DMS 273 (cell line): ENCODE results near the gene PLCL1.
A peak's percentile ranks its signal among the peaks of the same experiment; 100 is the strongest.
"Not testable (repeated sequence)": the region's sequence is repeated elsewhere in the genome, so short reads cannot be mapped to it uniquely, and the experiment has no call there.

Experiments used
- DNase-seq: peaks from one replicate; lab custom pipeline; 2025; ENCODE audit not compliant: unreplicated experiment; lab: John Stamatoyannopoulos, UW

PLCL1 gene

DNA sequence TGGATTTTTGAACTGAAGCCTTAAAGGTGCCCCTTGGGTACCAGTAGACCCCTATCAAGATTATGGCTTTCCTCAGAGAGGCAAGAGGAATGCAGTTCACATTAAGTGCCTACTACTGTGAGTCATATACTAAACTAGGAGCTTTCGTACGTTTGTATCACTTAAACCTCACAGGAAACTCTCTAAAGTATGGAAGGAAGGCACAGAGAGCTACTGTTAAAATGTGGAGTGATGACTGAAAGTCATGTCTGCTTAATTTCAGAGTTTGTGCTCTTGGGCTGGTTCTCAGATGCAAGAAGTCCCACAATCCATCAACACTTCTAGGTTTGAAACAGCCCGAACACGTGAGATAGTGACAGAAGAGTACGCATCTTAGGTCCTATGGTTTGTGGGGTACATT lies 4.7 kb downstream of the PLCL1 start:
- DNase-seq: no peak

DNA sequence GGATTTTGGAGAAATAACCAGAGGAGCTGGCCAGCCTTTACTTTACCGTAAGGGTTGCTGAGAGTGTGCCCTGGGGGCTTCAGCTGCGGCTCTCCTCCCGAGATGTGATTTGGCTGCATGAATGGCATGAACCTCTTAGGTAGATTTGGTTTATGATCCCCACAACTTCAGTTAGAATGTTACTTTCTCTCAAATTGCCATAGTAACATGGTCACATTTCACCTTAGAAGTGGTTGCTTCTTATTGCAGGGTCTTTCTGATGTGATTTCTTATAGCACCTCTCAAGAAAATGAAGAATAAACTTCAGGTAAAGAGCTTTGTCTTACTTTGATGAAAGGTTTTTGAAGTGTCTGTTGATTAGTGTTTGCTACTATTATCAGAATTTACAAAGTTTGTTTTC lies 5.6 kb downstream of the PLCL1 start:
- DNase-seq: no peak

DNA sequence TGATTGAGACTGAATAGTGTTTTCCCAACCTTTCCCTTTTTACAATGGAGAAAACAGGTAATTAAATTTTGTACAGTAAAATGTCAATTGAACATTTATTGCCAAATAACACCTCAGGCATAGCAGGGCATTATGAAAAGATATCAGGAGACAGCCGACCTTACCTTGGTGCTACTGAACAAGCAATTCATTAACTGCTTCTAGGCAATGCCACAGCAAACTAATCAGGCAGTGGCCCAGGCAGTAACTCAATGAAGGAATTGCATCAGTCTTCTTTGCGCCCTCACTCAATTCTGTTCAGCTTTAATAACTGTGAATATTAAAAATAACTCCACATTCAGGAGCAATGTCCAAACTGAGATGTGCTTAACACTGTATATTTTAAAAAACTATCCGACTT lies 6.1 kb downstream of the PLCL1 start:
- DNase-seq: no peak

DNA sequence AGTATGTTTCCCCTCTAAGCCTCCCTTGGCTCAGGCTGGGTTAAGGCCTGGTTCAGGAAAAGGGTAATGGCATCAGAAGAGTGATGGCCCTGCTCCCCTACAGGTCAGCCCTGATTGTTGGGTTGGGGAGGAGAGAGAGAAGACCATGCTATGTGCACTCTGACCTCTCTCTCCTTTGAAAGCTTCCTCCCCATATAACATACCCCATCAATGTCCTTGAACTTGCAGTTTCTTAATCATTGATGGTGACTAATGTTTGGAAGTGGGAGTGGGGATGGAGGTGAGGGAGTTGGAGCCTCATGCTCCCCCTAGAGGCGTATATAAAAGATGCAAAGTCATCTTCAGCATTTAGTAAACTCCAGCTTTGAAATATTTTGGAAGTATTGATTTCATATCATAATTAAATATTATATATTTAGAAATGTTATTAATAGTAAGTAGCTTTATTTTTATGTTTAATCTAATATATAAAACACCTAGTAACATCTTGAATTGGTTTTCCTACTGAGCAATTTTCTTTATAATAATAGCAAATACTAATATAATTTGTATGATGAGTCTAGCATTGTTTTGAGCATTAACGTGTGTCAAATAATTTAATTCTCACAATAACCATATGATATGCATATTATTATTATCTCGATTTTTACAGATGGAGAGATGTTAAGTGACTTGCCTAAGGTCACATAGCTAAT lies 8.8 kb downstream of the PLCL1 start:
- peak; percentile 44 for DNase-seq

DNA sequence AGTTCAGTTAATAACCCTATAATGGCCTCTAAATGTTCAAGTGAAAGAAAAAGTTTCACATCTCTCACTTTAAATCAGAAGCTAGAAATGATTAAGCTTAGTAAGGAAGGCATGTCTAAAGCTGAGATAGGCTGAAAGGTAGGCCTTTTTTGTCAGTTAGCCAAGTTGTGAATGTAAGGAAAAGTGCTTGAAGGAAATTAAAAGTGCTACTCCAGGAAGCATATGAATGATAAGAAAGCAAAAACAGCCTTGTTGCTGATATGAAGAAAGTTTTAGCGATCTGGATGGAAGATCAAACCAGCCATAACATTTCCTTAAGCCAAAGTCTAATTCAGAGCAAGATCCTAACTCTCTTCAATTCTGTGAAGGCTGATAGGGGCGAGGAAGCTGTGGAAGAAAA lies 10.1 kb downstream of the PLCL1 start:
- DNase-seq: no peak

DNA sequence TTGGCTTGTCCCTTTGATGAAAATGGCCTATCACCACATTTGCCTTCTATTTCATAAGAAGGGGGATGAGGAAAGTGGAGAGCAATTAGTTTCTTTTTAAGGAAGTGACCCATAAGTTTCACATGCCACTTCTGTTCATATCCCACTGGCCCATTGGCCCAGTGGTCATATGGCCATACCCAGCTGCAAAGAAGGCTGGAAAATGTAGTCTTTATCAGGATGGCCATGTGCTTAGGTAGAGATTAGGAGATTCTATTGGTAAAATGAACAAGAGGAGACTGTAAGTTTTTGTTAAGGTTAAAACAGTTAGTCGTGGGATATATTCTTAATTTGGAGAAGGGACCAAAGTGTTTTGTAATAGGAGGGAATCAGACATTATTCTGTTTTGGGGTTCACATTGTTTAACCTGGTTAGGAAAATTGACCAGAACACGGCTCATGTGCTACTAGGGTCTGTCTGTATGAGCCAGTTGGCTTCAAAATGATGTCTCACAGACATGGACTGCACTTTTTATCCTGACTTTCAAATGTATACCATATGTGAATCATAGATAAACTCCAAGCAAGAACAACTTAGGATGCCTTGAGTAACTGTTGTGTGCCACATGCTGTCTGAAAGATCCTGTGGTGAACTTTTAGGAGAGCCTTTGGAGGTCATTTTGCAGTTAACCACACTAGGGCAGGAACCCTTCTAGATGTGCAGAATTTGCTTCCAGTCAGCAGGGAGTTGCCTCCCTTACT lies 17.3 kb downstream of the PLCL1 start:
- no peak for DNase-seq

DNA sequence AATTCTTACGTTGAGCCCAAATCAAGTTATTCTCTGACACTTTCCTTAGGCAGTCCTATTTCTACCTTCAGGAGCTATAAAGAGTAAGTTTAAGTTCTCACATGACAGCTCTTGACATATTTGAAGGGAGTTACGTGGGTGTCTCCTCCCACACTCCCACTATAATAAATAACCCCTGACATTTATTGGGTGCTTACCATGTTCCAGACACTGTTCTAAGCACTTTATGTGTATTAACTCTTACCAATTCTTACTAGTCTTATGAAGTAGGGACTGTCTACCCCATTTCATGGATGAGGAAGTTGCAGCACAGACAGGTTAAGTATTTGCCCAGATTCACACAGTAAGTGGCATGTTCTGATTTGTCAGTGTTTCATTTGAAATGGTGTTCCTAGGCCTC lies 17.9 kb downstream of the PLCL1 start:
- DNase-seq: no peak

DNA sequence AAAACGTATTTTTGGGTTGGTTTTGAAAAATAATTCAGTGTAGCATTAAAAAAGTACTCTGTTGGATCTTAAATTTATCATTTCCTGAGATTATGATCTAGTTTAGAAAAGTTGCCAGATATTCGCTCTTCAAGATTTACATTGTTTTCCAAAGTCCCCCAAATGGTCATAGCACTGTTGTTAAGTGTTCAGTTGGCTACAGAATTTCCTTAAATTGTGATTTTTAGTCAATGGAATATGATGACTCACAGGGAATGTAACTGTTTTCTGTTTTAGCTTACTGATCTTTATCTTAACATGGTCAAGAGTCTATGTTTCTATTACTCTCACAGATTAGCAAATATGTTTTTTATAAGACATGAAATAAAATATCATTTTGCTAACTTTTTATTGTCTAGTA lies 23.2 kb downstream of the PLCL1 start:
- no peak for DNase-seq

DNA sequence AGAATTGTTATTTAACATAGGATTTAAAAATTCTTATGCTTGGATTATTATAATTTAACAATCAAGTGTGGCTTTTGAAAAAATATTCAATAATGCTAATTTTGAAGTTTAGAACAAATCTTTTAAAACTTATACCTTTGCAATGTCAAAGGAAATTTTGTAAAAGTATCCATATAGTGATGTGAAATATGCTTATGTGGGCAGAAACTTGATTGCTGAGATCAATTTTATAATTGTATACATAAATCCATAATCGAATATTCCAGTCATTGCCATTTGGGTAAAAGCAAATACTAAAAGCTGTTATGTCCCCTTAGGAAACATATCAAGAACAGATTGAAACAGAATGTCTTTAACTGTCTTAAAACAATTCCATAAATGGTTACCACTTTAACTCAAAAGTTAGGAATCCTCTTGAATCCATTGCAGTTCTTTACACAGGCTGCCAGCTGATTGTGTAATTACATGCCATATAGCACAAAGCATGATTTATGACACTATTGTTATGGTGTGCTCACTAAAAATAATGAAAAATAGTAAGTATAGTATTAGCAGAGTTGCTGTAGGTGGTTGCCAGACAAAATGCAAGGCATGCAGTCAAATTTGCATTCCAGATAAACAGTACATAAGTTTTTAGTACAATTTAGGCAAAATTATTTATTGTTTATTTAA lies 24.2 kb downstream of the PLCL1 start:
- no peak for DNase-seq

DNA sequence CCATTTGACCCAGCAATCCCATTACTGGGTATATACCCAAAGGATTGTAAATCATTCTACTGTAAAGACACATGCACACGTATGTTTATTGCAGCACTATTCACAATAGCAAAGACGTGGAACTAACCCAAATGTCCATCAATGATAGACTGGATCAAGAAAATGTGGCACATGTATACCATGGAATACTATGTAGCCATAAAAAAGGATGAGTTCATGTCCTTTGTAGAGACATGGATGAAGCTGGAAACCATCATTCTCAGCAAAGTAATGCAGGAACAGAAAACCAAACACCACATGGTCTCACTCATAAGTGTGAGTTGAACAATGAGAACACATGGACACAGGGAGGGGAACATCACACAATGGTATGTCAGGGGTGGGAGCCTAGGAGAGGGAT lies 30.4 kb downstream of the PLCL1 start:
- DNase-seq: not testable (repeated sequence)

DNA sequence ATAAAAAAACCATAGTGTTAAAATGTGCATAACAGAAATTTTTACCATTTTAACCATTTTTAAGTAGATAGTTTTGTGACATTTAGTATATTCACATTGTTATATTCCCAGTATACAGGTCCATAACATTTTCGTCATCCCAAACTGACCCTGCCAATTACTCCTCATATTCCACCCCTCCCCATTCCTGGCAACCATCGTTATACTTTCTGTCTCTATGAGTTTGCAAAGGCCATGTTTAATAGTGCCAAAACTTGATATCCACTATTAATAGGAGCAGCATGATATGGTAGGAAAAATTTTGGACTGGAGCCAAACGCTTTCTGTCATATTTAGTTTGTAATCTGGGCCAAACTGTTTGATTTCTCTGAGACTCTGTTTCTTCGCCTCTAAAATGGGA lies 30.9 kb downstream of the PLCL1 start:
- no peak for DNase-seq

DNA sequence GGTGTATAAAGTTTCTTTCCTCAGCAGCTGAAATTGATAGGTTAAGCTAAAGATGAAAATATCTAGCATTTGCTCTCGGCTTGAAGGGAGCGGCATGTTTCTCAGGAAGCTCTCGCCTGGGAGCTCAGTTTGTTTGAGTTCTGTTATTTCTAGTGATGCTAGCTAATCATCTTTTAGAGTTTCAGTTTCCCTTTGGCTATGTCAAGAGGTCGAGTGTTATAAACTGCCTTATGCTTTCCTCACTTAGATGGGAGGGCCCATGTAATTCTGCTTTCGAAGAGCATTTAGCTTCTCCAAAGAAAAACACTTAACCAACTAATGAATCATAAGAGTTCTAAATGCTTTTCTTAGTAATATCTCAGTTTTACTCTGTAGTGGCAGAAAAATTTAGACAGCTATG lies 33.6 kb downstream of the PLCL1 start:
- DNase-seq: no peak

DNA sequence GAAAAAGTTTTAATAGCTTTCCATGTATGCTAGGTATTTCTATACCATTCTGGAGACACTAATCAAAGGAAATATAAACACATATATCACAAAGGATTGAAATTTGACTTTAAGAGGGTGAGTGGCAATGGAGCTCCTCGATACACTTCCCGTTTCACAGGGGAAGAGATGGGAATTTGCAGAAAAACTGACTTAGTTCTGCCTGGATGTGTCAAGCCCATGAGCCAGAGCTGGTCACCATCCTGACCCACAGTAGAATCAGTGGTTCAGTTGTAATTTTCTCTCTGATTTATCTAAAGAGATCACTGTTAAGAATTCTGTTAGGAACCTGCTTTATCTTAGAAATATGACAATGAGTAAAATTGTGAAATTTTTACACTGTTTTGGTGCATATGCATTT lies 34.2 kb downstream of the PLCL1 start:
- DNase-seq: no peak

DNA sequence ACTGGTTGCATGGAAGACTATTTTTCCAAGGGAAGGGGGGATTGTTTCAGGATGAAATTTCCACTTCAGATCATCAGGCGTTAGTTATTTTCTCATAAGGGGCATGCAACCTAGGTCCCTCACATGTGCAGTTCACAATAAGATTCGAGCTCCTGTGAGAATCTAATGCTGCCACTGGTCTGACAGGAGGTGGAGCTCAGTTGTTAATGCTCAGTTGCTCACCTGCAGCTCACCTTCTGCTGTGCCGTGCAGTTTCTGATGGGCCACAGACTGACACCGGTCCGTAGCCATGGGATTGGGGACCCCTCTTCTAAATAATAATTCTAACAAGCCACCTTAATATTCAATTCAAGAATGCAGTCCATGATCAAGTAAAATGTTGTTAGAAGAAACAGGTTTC lies 34.9 kb downstream of the PLCL1 start:
- DNase-seq: no peak

DNA sequence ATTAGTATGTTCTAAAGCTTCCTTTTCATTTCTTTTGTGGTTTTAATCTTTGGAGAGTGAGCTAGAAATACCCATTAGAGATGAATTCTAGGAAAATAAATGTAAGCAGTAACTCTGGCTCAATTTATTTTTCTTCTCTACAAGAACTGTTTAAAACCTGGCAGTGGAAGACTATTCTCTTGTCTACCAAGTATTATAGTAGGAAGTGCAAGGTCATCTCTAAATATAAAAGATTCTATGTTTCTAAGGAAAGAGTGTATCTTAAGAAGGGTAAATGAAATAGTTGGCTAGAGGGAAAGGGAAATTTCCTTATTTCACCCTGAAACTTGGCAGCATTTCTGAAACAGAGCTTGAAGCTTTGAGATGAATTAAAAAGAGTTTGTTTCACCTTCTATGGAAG lies 35.5 kb downstream of the PLCL1 start:
- DNase-seq: no peak

DNA sequence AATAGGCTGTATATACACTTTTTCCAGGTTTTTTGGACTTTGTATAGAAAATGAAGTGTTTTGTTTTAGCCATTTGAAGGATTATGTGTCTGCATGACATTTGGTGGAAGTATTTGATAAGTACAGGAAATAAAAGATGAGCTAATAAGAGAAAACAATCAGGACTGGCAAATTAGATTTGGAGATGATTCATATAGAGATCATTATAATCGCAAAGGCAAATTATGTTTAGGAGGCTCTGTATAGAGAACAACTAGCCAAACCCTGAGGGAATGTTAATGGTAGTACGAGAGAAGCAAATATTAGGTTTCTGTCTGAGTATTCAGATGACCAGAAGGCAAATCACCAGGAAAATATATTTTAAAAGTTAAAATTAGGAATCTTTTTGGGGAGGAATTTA lies 41.7 kb downstream of the PLCL1 start:
- no peak for DNase-seq

DNA sequence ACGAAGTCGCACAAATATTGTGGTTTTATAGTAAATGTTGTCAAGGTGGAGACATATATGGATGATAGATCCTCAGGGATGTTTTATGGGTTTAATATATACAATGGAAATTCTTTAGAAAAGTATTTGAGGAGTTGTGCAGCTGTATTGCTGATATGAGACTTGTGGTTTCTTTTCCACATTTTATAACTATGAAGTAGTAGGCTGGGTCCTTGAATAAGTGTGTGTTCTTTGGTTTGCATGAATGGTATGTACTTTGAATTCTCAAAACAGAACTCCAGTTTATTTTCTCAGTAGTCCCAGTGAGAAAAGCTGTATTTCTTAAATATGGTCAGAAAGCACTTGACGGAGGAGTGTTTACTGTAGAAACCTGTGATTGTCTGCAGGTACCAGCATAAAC lies 42.4 kb downstream of the PLCL1 start:
- no peak for DNase-seq

DNA sequence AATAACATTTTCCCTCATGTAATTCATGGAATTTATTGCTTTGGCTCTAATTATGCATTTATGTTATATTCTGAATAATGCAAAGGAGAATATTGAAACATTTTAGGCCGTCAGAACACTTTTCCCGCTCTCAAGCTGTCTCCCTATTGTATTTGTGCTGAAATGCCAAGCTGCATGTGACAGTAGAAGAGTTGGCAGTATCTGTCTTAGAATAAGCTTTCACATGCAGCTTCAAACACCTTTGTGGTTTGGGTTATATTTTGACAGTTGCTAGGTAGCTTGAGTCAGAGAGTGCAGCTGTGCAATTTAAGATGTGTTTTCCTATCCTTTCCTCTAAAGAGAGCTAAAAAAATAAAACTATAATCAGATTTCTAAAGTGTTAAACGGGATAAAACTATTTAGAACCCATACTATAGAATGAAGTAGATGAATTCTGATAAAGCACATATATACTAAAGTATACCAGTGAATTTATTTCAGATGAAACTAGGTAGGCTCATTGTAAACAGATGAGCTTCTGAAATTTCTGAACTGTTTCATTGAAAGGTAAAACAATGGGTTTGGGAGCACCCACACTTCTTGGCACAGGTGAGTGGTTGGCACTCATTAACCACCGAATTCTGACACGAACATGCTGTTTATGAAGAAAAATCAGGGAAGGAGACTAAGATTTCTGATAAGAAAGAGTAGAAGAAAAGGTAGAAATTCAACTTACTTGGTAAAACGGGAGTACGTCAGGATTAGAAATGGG lies 43.4 kb downstream of the PLCL1 start:
- no peak for DNase-seq

DNA sequence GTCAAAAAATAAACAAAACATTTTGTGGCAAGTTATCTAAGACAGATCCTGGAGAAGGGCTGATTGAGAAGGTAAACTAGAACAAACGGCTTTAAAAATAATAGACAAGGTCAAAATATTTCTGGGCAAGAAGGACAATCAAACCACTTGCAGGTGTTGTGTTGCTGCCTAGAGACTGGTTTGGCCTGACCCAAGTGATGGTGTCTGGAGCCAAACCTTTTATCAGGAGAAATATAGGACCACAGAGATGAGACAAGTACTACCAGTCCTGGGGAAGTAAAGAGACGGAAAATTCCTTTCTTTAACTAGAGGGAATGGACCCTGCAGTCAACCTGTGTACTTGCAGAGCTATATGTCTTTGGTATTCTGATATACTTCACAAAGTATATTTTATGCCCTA lies 44.2 kb downstream of the PLCL1 start:
- DNase-seq: no peak

DNA sequence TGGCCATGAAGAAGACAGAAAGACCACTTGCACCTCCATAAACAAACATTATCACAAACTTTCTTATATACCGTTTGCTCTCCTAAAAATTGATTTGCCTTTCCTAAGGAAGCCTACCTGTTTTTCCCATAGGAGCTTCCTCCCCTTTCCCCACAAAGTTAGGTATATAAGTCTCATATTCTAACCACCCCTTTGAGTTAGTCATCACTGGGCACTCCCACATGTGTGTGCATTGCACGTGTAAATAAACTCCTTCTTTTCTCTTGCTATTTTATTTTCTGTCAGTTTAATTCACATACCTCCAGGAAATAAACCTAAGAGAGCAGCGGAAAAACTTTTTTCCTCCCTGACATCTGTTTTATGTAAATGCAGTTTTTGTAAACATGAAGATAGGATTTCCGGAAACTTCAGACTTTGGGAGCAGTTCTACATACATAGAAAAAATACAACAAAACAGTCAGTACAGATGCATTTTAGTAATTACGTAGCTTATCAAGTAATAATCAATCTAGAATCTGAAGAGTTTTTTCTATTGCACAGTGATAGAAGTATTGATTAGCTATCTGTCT lies 46.6 kb downstream of the PLCL1 start:
- no peak for DNase-seq

DNA sequence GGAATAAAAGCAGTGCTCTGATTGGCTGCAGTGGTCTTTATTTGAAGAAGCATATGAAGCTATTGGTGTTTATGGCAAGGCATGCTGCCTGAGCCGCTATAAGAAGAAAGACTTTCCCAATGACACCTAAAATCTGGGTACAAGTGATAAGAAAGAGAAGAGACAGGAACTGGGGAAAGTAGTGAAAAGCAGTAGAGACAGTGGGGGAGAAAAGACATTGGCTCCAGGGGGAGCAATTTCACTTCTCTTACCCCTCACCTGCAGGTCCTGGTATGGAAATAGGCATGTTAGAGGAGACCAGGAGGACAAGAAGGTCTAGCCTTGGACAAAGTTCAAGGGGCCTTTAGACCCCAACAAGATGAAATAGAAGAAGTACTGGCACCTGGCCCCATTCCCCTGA lies 47.1 kb downstream of the PLCL1 start:
- no peak for DNase-seq
